Lower lobe of right lung (tissue), 2 donors: ENCODE results near the gene MUC7. TPM values are rescaled to one million over a fixed set of nuclear protein-coding genes. Genes with fewer than 3 reads are reported as not detected.
"Not testable (repeated sequence)": the region's sequence is repeated elsewhere in the genome, so short reads cannot be mapped to it uniquely, and the experiment has no call there.

Source experiments
- ATAC-seq, 2 donors: fragments of 200-7000 bp; cut with Tn5 transposase; one replicate each; pipeline ENCODE4 v1.9.1; 2020 to 2022; ENCODE audit warnings: mild to moderate bottlenecking in 2 of 2, moderate library complexity in 2 of 2
- DNase-seq: peaks from one replicate; pipeline ENCODE4 v3.0.0-alpha.2; 2020
- H3K27ac ChIP-seq: fragments of 200-600 bp; one replicate; pipeline ENCODE4 v1.8.0; 2022
- H3K27me3 ChIP-seq: fragments of 200-600 bp; one replicate; pipeline ENCODE4 v1.8.0; 2022; ENCODE audit warnings: low read depth
- H3K36me3 ChIP-seq: fragments of 200-600 bp; one replicate; pipeline ENCODE4 v1.8.0; 2022; ENCODE audit warnings: mild to moderate bottlenecking
- H3K4me1 ChIP-seq: fragments of 200-600 bp; one replicate; pipeline ENCODE4 v1.8.0; 2022
- H3K4me3 ChIP-seq: fragments of 200-600 bp; one replicate; pipeline ENCODE4 v1.8.0; 2022; ENCODE audit warnings: mild to moderate bottlenecking
- H3K9me3 ChIP-seq: fragments of 200-600 bp; one replicate; pipeline ENCODE4 v1.8.0; 2022
- CTCF ChIP-seq: fragments of 200-600 bp; IDR thresholded peaks from one replicate; pipeline ENCODE4 v1.8.0; 2022; ENCODE audit warnings: antibody characterized with exemption, mild to moderate bottlenecking
- intact Hi-C: fragments of 100-400 bp; cut with DNase I; formaldehyde crosslinking; loops from one replicate; pipeline ENCODE4 v1.11.0; 2022
- total RNA-seq: library from RNA; stranded (reverse); fragmentation: NEBNext Ultra II Directional; extraction: Animal tissue kit (Norgen Biotek cat#: 25700); gene quantifications from one replicate; pipeline ENCODE4 v1.2.1, GENCODE V29; 2021
- donor health status: DM: no; HTN: yes; CAD: no; lungs with severe emphysema.

The MUC7 gene
- total RNA-seq, 1 donor from 2014 or later: not detected

GRCh38 chr4:70449220-70449619 is 22.8 kb upstream of the MUC7 start:
- no peak for ATAC-seq
- H3K36me3 ChIP-seq: no peaks in the 10 kb centered on the region
- H3K9me3 ChIP-seq: peaks cover 3% of the 10 kb centered on the region
- intact Hi-C loops: no loop called here
- no peak overlapping the region for H3K4me3 ChIP-seq
- no peak for DNase-seq
- no peaks in the 10 kb centered on the region for H3K4me1 ChIP-seq
- TF ChIP-seq CTCF: no peak
- H3K27me3 ChIP-seq: no peaks in the 10 kb centered on the region
- H3K27ac ChIP-seq: no peak overlapping the region

- no peak overlapping the region for H3K4me3 ChIP-seq
- no peak overlapping the region for H3K27ac ChIP-seq
- H3K27me3 ChIP-seq: no peaks in the 10 kb centered on the region
- intact Hi-C loops: no loop called here
- DNase-seq (no peak), ATAC-seq (peak in 1 of 2 donors; percentile 19)
- no peaks in the 10 kb centered on the region for H3K4me1 ChIP-seq
- no peak for TF ChIP-seq CTCF
- H3K9me3 ChIP-seq: peaks cover 3% of the 10 kb centered on the region
- H3K36me3 ChIP-seq: no peaks in the 10 kb centered on the region
These were observed 19.1 kb upstream of the MUC7 start for GRCh38 chr4:70452946-70453345.

- Histone ChIP-seq H3K9me3 (no peaks in the 10 kb centered on the region), H3K36me3 (no peaks in the 10 kb centered on the region), H3K4me3 (no peak overlapping the region), H3K4me1 (no peaks in the 10 kb centered on the region), H3K27me3 (no peaks in the 10 kb centered on the region), H3K27ac (no peak overlapping the region)
- intact Hi-C loops: no loop called here
- no peak for DNase-seq
- ATAC-seq: no peak
- no peak for TF ChIP-seq CTCF
These were observed 8.7 kb upstream of the MUC7 start for GRCh38 chr4:70463335-70463734.

GRCh38 chr4:70473679-70474078 is 1.7 kb downstream of the MUC7 start:
- no peaks in the 10 kb centered on the region for H3K36me3 ChIP-seq
- intact Hi-C loops: no loop called here
- H3K4me3 ChIP-seq: no peak overlapping the region
- ATAC-seq: no peak
- DNase-seq: no peak
- H3K9me3 ChIP-seq: no peaks in the 10 kb centered on the region
- H3K4me1 ChIP-seq: no peaks in the 10 kb centered on the region
- H3K27ac ChIP-seq: no peak overlapping the region
- no peaks in the 10 kb centered on the region for H3K27me3 ChIP-seq
- no peak for TF ChIP-seq CTCF

GRCh38 chr4:70488748-70489147 is 16.8 kb downstream of the MUC7 start:
- no peak for ATAC-seq
- TF ChIP-seq CTCF: no peak
- H3K36me3 ChIP-seq: no peaks in the 10 kb centered on the region
- no peaks in the 10 kb centered on the region for H3K27me3 ChIP-seq
- no peak overlapping the region for H3K27ac ChIP-seq
- no peak for DNase-seq
- H3K4me3 ChIP-seq: no peak overlapping the region
- intact Hi-C loops: no loop called here
- H3K9me3 ChIP-seq: no peaks in the 10 kb centered on the region
- no peaks in the 10 kb centered on the region for H3K4me1 ChIP-seq

- DNase-seq (no peak), ATAC-seq (no peak)
- Histone ChIP-seq H3K9me3 (no peaks in the 10 kb centered on the region), H3K27ac (no peak overlapping the region), H3K36me3 (no peaks in the 10 kb centered on the region), H3K4me3 (no peak overlapping the region), H3K27me3 (no peaks in the 10 kb centered on the region), H3K4me1 (no peaks in the 10 kb centered on the region)
- intact Hi-C loops: no loop called here
- TF ChIP-seq CTCF: no peak
These were observed 24.2 kb downstream of the MUC7 start for GRCh38 chr4:70496231-70496630.

GRCh38 chr4:70501838-70502237 is 29.8 kb downstream of the MUC7 start:
- intact Hi-C loops, H3K27ac ChIP-seq, ATAC-seq, H3K4me3 ChIP-seq, H3K36me3 ChIP-seq, H3K9me3 ChIP-seq, H3K27me3 ChIP-seq, DNase-seq, H3K4me1 ChIP-seq: not testable (repeated sequence)
